ENCODE results near the gene SGK1.
"Not testable (repeated sequence)": the region's sequence is repeated elsewhere in the genome, so short reads cannot be mapped to it uniquely, and the experiment has no call there.

Gene SGK1

DNA sequence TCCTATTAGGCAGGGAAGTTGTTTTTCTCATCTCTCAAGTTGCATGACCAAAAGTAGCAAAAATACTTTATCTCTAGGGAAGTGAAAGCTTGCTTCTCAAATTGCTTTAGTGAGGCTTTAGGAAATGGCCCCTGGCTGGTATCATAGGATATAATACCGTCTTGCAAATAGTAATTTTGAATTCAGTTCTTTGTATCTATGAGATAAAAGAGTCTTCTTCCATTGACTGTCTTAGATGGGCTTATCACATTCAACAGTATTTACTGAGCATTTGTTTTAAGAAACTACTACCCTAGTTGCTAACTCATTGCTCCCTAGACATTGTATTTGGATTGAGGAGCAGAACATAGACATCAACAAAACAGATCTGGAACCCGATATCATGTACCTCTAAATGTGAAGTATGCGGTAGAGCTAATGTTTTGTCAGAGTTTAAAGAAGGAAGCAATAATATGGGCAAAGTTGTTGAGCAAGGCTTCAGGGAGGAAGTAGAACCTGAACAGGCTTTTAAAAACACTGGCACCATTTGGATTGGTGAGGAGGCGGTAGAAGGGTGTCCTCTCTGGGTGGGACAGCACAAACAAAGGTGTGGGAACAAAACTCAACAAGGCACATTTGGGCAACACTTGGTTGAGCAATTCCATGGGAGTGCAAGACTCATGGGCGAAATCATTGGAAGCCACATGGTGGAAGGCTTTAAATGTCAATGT is 101.5 kb downstream of the SGK1 start:
- DNase-seq = no peak

DNA sequence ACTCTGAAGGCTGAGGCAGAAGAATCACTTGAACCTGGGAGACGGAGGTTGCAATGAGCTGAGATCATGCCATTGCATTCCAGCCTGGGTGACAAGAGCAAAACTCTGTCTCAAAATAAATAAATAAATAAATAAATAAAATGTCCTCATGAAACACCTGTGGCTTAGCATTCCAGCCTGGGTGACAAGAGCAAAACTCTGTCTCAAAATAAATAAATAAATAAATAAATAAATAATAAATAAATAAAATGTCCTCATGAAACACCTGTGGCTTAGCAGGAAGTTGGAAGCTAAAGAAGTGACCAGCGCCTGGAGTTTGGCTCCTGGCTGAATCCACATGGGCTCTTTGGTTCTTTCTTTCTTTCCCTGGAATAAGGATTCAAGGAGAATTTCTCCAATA is 104.5 kb downstream of the SGK1 start:
- DNase-seq = not testable (repeated sequence)

DNA sequence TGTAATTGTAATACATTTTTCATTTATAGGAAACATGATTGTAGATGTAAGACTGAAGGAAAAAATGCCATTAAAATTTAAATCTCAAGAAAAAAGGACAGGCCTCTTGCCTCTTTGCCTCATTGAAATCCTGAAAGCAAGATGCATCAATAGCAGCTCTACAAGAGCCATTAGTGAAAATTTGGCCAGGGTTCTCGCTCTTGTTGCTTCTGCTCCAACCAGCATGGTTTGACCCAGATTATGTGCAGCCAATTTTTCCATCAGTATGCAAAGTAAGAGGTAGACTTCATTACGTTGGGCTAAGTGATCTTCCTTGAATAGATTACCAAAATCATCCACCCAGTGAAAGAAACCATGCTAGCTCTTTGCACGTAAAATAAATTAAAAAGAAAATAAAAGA is 106.6 kb downstream of the SGK1 start:
- DNase-seq = no peak

DNA sequence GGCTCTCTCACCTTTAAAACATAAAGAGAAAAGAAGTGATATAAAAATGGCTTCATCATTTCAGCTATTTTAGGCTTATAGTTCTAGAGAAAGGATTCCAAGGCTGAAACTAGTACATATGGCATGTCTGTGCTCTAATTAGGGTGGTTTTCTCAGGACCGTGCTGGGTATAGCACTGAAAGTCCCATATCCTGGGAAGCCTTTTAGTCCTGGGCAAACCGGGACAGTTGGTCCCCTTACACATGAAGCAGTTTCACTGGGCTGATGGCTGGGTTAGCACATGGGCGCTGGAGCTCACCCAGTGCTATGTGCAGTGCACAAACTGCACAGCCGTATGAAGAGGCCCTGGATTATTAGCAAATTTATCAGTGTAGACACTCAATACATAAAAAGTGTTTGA is 110.5 kb downstream of the SGK1 start:
- DNase-seq = no peak

DNA sequence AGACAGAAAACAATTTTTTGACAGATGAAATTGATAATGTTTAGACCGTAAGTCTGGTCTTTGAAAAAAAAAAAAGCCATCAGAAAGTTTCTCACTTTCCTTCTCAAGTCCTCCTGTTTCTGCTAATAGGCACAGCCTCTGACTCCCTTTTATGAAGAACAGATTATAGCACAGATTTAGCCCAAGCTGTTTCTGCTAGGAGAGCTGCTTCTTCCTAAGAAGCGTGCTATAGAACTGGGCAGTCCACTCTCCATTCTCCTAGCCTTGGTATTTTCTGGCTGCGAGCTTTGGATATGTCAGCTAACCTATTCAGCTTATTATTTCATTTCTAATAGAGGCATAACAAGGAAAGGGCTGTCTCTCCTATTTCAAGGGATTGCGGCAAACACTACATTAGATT is 112.5 kb downstream of the SGK1 start:
- no peak for DNase-seq

DNA sequence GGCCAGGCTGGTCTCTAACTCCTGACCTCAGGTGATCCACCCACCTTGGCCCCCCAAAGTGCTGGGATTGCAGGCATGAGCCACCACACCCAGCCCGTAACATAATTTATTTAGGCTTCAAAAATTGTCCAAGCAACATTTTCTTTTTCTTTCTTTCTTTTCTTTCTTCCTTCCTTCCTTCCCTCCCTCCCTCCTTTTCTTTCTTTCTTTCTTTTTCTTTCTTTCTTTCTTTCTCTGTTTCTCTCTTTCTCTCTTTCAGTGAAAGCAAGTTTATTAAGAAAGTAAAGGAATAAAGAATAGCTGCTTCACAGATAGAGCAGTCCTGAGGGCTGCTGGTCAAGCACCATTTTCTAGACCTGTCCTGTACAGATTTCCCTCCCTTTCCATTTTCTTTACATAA is 113.2 kb downstream of the SGK1 start:
- DNase-seq = not testable (repeated sequence)

DNA sequence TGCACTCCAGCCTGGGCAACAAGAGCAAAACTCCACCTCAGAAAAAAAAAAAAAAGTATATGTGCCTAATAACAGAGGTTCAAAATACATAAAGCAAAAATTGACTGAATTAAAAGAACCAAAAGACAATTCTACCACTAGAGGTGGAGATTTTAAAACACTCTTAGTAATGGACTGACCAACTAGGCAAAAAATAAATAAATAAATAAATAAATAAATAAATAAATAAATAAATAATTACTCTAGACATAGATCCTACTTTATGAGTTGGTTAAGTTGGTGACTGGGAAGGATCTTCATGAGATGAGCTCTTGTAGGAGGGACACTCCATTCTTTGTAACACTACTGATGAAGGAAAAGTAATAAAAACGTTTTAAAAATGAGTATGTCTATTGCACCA is 113.9 kb downstream of the SGK1 start:
- DNase-seq = no peak

DNA sequence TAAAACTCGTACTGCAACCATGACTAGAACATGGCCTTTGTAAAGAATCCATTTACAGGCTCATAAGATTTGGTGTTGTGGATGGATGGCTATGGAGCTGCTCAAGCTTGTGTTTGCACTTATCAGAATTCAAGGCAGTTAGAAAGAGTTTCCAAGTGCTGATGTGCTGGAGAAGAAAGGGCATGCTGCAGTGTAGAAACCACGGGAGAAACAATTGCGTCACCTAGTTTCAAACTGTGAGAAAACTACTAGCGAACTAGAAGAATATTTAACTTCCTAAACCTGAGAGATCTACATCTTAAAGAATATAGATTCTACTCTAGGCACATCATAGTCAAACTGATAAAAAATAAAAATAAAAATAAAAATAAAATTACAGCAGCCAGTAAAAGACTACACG is 116.2 kb downstream of the SGK1 start:
- DNase-seq = no peak

DNA sequence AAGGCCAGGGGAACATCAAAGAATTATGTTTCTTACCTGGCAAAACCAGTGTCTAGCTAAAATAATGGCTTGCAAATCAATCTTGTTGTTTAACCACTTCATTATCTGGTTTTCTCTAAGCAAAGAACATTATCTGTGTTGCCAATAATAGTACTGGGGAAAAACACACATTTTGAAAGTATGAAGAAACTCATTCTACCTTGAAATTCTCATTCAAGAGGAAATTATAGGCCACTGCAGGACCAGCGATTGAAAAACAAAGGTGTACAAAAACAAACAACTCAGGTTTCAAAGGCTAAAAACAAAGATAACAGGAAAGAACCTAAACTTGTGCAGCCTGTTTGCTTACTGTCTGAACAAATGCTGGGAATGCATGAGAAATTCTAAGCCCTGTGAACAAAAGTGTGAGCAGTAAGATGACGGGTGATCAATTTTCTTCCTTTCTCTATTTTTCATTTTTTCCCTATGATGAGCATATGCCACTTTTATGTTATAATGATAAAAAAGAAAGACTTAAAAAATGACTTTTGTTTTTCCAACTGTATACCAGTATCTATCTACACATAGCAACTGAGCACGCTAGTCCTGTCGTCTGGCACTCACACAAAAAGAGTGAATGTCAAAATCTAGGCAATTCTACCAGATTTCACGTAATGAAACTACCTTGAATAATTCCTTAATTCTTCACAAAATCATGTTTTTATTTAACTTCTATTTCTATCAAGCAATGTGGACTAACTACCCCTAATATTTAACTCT is 117.9 kb downstream of the SGK1 start:
- peak; percentile 34 for DNase-seq

DNA sequence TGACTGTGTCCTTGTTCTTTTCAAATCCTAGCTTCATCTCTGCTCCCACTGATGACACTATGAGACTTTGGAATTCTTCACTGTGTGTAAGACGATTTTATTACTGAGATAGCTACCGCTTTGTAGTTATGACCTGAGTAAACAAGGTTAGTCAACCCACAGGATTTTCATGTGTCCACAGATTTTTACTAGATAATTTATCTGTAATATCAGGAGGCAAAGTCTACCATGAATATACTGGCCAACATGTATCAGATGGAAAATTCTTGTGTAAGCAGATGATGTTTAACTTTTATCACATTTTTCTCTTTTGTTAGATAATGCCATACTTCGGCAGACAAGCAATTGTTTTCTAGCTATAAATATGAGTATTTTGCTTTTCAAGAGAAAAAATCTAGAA is 119.8 kb downstream of the SGK1 start:
- DNase-seq = no peak

DNA sequence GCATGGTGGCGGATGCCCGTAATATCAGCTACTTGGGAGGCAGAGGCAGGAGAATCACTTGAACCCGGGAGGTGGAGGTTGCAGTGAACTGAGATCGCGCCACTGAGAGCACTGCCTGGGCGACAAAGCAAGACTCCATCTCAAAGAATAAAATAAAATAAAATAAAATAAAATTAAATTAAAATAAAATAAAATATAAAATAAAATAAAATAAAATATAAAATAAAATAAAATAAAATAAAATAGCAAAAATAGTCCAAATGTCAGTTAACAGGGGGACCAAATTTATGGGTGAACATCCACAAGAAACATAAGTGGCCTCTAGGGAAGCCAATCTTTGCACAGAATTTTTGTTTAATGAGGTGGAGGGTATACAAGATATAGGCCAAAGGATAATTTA is 120.2 kb downstream of the SGK1 start:
- not testable (repeated sequence) for DNase-seq

DNA sequence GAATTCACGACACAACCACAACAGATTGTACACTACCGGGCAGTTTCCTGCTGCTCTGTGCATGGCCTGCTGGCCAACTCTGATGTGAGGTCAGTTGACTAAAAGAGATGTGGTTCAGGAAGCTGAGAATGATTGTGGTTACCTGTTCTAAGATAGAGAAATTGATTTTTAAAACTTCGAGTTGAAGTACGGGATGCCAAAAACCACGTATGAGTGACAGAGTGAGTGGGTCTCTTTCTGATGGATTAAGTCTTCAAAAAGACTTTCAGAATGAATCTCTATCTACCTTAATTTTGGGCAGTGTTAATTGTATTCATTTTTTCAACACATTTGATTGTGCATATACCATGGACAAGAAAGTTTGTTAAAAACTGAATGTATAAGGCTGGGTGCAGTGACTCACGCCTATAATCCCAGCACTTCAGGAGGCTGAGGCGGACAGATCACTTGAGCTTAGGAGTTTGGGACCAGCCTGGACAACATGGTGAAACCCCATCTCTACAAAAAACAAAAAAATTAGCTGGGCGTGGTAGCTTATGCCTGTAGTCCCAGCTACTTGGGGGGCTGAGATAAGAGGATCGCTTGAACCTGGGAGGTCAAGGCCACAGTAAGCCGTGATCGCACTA is 121.2 kb downstream of the SGK1 start:
- DNase-seq = no peak

DNA sequence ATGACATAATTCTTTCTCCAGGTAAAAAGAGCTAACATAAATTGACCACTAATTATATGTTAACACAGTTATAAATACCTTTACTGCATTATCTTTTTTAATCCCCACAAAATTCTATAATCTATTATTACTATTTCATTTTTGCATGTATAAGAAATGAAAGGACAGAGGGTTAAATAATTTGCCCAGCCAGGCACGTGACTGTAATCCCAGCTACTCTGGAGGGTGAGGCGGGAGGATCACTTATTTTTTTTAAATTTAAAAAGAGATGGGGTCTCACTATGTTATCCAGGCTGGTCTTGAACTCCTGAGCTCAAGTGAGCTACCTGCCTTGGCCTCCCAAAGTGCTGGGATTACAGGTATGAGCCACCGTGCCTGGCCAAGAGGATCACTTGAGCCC is 121.9 kb downstream of the SGK1 start:
- DNase-seq = no peak

DNA sequence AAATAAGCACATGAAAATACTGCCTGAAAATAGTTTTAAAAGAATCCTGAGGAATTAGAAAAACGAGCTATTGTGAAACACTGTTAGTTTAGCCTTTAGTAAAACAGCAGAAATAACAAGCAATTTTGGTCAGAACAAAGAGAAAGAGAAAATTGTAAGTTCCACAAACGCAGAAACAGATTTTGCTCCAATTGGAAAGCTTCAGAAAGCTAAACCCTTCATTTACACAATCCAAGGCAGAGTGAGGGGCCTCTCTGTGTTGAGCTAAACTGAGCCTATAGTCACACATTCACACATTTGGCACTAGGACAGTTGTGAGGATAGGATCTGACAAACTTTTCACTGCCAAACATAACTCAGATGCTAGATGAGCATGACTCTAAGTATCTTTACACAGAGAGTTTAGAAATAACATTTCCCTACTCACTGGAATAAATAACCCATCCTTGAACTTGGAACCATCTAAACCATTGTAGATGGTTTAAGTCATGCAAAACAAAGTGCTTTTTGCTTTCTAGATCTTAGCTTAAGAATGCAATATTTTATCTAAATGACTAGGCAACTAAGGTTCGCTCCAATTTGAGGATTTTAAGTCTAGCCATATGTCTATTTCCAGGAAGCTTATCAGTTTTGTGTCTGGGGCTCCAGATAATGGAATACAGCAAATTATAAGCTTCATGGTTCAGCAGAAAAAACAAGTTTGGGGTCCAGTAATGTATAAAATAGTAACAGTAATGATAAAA is 122.6 kb downstream of the SGK1 start:
- DNase-seq = no peak

DNA sequence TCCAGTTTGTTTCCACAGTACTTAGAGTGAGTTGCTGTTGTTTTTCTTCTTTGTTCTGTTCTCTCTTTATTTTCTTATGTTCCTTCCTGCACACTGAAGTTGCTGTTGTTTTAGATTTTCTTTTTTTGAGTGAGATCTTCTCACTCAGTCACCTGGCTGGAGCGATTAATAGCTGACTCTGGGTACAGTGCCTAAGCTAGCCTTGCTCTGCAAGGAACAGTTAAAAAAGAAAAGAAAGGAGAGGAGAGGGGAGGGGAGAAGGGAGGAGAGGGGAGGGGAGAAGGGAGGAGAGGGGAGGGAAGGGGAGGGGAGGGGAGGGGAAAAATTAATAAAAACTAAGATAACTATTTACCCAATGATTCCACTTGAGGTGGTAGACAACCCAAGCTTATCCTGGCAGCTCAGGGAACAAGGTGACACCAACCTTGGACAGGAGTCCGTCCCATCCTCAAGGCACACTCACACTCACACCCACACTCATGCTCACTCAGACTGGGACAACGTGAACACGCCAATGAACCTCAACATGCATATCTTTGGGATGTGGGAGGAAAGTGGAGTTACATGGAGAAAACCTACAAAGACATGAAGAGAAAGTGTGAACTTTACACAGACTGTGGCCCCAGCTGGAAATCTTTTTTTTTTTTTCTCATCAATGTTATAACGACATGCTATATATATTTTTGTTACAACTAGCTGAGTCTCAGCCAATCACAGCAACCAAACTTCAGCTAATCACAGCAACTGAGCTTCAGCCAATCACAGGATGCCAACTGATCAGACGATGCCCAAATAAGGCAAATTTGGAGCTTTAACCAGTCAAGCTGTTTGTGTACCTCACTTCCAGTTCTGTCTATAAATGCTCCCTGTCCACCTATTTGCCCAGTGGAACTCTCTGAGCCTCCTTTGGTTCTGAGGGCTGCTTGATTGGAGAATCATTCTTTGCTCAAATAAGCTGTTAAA is 124.1 kb downstream of the SGK1 start:
- DNase-seq = no peak

DNA sequence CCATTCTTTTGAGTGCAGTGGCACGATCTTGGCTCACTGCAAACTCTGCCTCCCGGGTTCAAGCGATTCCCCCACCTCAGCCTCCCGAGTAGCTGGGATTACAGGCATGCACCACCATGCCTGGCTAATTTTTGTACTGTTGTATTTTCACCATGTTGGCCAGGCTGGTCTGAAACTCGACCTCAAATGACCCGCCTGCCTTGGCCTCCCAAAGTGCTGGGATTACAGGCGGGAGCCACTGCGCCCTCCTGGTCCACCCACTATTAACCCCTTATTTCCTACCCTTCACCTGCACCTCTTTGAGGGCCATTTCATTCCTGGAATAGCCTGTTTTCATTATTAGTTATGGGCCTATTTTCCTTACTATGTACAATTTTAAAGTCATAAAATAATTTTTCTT is 125.3 kb downstream of the SGK1 start:
- not testable (repeated sequence) for DNase-seq

DNA sequence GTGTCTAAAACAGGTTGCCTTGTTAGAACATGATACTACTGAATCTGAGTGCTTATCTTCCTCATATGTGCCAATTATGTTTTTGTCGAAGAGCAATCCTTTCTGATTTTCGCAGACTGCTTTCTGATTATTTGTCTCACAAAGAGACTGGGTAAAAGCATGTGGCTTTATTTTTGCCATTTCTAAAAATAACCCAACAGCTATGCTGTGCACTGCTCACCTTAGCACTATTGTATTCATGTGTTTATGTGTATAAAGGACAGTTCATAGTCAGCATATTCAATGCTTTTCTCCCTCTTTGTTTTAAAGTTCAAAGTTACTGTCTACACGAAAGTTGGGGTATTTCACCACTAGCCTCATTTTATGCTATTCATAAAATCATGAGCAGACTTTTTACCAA is 127.0 kb downstream of the SGK1 start:
- DNase-seq = no peak

DNA sequence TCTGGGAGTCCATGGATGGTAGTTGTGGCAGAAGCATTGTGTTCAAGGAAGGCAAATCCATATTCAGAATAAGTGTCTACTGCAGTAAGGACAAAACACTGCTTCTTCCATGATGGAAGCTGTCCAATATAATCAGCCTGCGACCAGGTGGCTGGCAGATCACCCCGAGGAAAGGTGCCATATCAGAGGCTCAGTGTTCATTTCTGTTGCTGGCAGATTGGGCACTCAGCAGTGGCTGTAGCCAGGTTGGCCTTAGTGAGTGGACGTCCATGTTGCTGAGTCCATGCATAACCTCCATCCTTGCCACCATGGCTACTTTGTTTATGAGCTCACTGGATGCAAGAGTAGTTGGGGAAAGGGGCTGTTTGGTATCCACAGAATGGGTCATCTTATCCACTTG is 130.2 kb downstream of the SGK1 start:
- no peak for DNase-seq

DNA sequence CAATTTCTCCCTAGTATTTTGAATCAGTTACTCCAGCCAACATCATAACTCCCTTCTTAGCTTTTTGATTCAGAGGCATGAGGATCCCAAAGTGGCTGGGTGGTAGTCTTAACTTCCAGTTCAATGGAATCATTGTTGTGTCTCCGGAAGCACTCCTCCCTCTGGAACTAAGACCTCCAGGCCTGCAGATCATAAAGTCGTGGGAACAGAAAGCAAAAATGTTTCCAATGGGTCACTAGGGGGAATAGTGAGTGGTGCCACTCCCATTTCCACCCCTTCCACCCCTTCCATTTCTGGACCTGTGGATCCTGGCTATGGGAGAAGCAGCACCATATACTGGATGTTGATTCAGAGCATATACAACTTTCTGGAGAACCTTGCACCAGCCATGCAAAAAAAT is 130.8 kb downstream of the SGK1 start:
- DNase-seq = no peak

DNA sequence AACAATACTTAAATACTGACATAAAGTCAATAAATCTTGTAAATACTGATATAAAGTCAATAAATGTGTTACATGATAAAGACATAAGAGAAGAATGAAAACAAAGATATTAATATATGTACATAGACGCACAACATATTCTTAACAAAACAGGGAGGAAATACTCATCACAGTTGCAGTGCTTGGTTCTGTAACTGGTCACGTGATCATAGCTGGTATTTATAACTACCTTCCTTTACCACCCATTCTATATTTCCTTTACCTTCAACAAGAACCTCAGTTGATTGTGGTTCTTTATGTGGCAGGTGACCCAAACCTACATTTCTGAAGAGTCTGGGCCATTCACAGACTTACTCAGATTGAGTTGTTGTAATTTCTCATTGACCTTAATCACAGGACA is 131.6 kb downstream of the SGK1 start:
- DNase-seq = no peak

DNA sequence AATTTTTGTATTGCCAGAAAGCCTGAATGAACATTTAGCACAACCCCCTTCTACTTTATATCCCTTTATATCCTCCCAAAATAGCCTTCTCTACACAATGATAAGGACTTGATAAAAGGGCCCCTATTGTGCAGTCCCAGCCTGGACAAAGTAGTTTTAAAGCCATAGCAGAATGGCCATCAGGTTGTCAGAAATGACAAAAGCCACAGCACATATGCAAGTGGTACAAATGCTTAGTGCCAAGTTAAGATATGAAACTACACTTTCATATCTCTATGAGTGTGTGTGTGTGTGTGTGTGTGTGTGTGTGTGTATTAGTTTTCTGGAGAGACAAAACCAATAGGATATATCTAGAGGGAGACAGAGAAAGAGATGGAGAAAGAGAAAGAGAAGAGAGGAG is 132.6 kb downstream of the SGK1 start:
- DNase-seq = no peak

DNA sequence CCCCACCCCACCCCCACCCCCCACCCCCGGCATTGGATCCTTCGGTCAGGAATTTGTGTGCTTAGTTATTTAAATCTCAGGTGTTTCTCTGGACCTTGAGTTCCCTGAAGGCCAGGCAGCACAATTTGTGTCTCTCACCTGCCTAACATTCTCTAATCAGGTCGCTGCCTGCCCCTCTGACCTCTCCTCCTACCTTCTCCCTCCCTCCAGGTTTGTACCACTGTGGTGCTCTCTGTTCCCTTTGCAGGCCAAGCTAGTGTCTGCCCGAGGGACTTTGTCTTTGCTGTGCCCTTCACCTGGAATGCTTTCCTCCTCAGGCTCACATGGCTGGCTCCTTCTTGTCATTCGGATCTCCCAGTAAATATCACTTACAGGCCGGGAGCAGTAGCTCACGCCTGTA is 134.1 kb downstream of the SGK1 start:
- no peak for DNase-seq

Measured in NCI-H1105 treated with DMSO at 0.1 percent for 48 hours (cell line).